HG03565 (cell line): Measurements from ENCODE around the gene MN1.

ENCODE experiments used
- ATAC-seq: cut with Tn5 transposase; IDR thresholded peaks from one replicate; pipeline ENCODE4 v1.9.1; 2021; ENCODE audit warnings: mild to moderate bottlenecking, moderate library complexity; ENCODE audit not compliant: unreplicated experiment

The MN1 gene

GRCh38 chr22:27801616-27802345 is at the start of gene MN1:
TSS of gene MN1 (minus strand) at chr22:27801756. CDS start at chr22:27800543, 1,213 bp downstream.
- no peak for ATAC-seq

GRCh38 chr22:27850000-27850521 is 48.5 kb upstream of the MN1 start:
- no peak for ATAC-seq

GRCh38 chr22:27848005-27848404 is 46.4 kb upstream of the MN1 start:
- ATAC-seq: no peak

GRCh38 chr22:27846910-27847309 is 45.4 kb upstream of the MN1 start:
- ATAC-seq: no peak

GRCh38 chr22:27846248-27846757 is 44.7 kb upstream of the MN1 start:
- ATAC-seq: no peak

GRCh38 chr22:27845644-27846043 is 44.1 kb upstream of the MN1 start:
- ATAC-seq: no peak

- ATAC-seq: no peak
Observed at GRCh38 chr22:27844656-27845591, 43.4 kb upstream of the MN1 start.

- ATAC-seq: no peak
Observed at GRCh38 chr22:27844256-27844655, 42.7 kb upstream of the MN1 start.

GRCh38 chr22:27843441-27843840 is 41.9 kb upstream of the MN1 start:
- no peak for ATAC-seq

- ATAC-seq: no peak
Observed at GRCh38 chr22:27842669-27843431, 41.3 kb upstream of the MN1 start.

- no peak for ATAC-seq
Observed at GRCh38 chr22:27842201-27842600, 40.6 kb upstream of the MN1 start.

GRCh38 chr22:27840436-27840835 is 38.9 kb upstream of the MN1 start:
- no peak for ATAC-seq

GRCh38 chr22:27839057-27839660 is 37.6 kb upstream of the MN1 start:
- ATAC-seq: no peak

- no peak for ATAC-seq
Observed at GRCh38 chr22:27836181-27836580, 34.6 kb upstream of the MN1 start.

GRCh38 chr22:27835446-27835845 is 33.9 kb upstream of the MN1 start:
- ATAC-seq: no peak

- ATAC-seq: no peak
Observed at GRCh38 chr22:27834364-27835185, 33.0 kb upstream of the MN1 start.

- ATAC-seq: no peak
Observed at GRCh38 chr22:27833803-27834202, 32.2 kb upstream of the MN1 start.

GRCh38 chr22:27832606-27833005 is 31.1 kb upstream of the MN1 start:
- ATAC-seq: no peak

GRCh38 chr22:27829620-27830019 is 28.1 kb upstream of the MN1 start:
- no peak for ATAC-seq
